K562 (cell line): ENCODE data around the gene PIP5KL1. TPM values are rescaled to one million over a fixed set of nuclear protein-coding genes. Genes with fewer than 3 reads are reported as not detected.

Source experiments
- ATAC-seq: fragments of 200-7000 bp; cut with Tn5 transposase; 3 replicates; pipeline ENCODE4 v1.9.1; 2020; ENCODE audit warnings: moderate library complexity
- BruUV-seq: library from RNA; stranded (reverse); fragments of 400-500 nt; replicated peaks from 2 replicates; lab custom pipeline; 2021; lab: Mats Ljungman, UMichigan
- CTCF ChIA-PET: fragments of 300-600 bp; formaldehyde crosslinking; extraction: SDS; loops from one replicate; lab custom pipeline; 2021; ENCODE audit warnings: low intra/inter-chr PET ratio; lab: Yijun Ruan, JAX
- POLR2A ChIA-PET: fragments of 300-600, 350-650 bp; sonication (Branson Sonifier 250); formaldehyde crosslinking; extraction: SDS; loops from one replicate; lab custom pipeline; 2021; ENCODE audit warnings: antibody characterized with exemption, inconsistent platforms; lab: Yijun Ruan, JAX
- DNase-seq, 4 experiments: peaks; one replicate each; pipeline versions ENCODE4 v3.0.0 to v3.0.0-alpha.2; 2011 to 2018; ENCODE audit warnings: low spot score in 3 of 4, mixed read lengths in 3 of 4; ENCODE audit errors: extremely low read depth in 1 of 4
- FAIRE-seq: peaks from 2 replicates; lab custom pipeline; 2011; peaks lifted over from hg19 to GRCh38; lab: Jason Lieb, UNC
- H2AFZ ChIP-seq: 2 replicates; pipeline ENCODE4 v1.6.0; 2011; ENCODE audit warnings: low read depth, low read length, control low read depth, inconsistent platforms
- H3K27ac ChIP-seq: fragments of 200-600 bp; 3 replicates; pipeline ENCODE4 v1.8.0; 2011; ENCODE audit warnings: low read depth, mild to moderate bottlenecking, control low read depth, inconsistent platforms, low read length, moderate library complexity, mixed read lengths; ENCODE audit errors: extremely low read depth
- H3K27me3 ChIP-seq, 2 experiments: fragments of 300-600 bp in 1 of 2; 2 replicates in 1 of 2; 3 replicates in 1 of 2; pipeline versions ENCODE4 v1.6.0 to v1.8.0; 2011; ENCODE audit warnings: inconsistent platforms in 2 of 2, low read length in 2 of 2, mild to moderate bottlenecking in 1 of 2, mixed read lengths in 1 of 2, moderate library complexity in 1 of 2; ENCODE audit not compliant: control insufficient read depth in 2 of 2, insufficient read depth in 2 of 2
- H3K36me3 ChIP-seq: fragments of 300-600 bp; 3 replicates; pipeline ENCODE4 v1.8.0; 2011; ENCODE audit warnings: mild to moderate bottlenecking, low read length, inconsistent platforms; ENCODE audit not compliant: control insufficient read depth, insufficient read depth
- H3K4me1 ChIP-seq, 2 experiments: fragments of 200-600 bp in 1 of 2; replicated peaks in 1 of 2; 2 replicates in 1 of 2; 3 replicates in 1 of 2; pipeline versions ENCODE4 v1.5.1 to v1.8.0; 2011; ENCODE audit warnings: inconsistent platforms in 2 of 2, low read length in 2 of 2, mild to moderate bottlenecking in 1 of 2, mixed read lengths in 1 of 2, moderate library complexity in 1 of 2; ENCODE audit not compliant: control insufficient read depth in 2 of 2, insufficient read depth in 2 of 2
- H3K4me2 ChIP-seq: 2 replicates; pipeline ENCODE4 v1.6.1; 2011; ENCODE audit warnings: low read length, control low read depth, inconsistent platforms, mixed read lengths; ENCODE audit not compliant: insufficient read depth
- H3K4me3 ChIP-seq: fragments of 200-600 bp; sonication (generic), shearing (Covaris generic); 2 replicates; pipeline ENCODE4 v1.5.1; 2016; ENCODE audit warnings: control low read depth, inconsistent platforms
- H3K79me2 ChIP-seq: fragments of 200-600 bp; 3 replicates; pipeline ENCODE4 v1.8.0; 2011; ENCODE audit warnings: low read length, inconsistent platforms; ENCODE audit not compliant: control insufficient read depth, insufficient read depth
- H3K9ac ChIP-seq, 2 experiments: 2 replicates each; pipeline versions ENCODE4 v1.6.0 to v1.6.1; 2011; ENCODE audit warnings: low read depth in 2 of 2, low read length in 2 of 2, control low read depth in 1 of 2, inconsistent platforms in 1 of 2, mild to moderate bottlenecking in 1 of 2, mixed read lengths in 1 of 2; ENCODE audit not compliant: insufficient read depth in 1 of 2
- H3K9me1 ChIP-seq: one replicate; pipeline ENCODE4 v1.6.0; 2011; ENCODE audit warnings: inconsistent platforms, mild to moderate bottlenecking, low read length, moderate library complexity; ENCODE audit not compliant: control insufficient read depth, insufficient read depth
- H3K9me3 ChIP-seq: replicated peaks from 2 replicates; pipeline ENCODE4 v1.5.1; 2011; ENCODE audit warnings: low read depth, low read length, inconsistent platforms; ENCODE audit not compliant: control insufficient read depth, insufficient read depth
- H4K20me1 ChIP-seq: replicated peaks from 2 replicates; pipeline ENCODE4 v1.6.1; 2011; ENCODE audit warnings: low read length, inconsistent platforms, mixed read lengths; ENCODE audit not compliant: control insufficient read depth, insufficient read depth
- BRCA1 ChIP-seq, 2 experiments: fragments of 450-650 bp in 1 of 2; sonication (generic) in 1 of 2; formaldehyde crosslinking in 1 of 2; IDR thresholded peaks; 2 replicates each; pipeline versions ENCODE4 v1.5.0 to v1.6.1; 2017 to 2020; ENCODE audit warnings: mild to moderate bottlenecking in 1 of 2, missing genetic modification reagents in 1 of 2
- CHD1 ChIP-seq: fragments of 200-600 bp; sonication (generic); IDR thresholded peaks from one replicate; pipeline ENCODE4 v1.6.1; 2012; ENCODE audit warnings: mild to moderate bottlenecking, moderate library complexity, low read length, inconsistent platforms
- JUN ChIP-seq, 2 experiments: sonication (generic) in 1 of 2; formaldehyde crosslinking in 1 of 2; IDR thresholded peaks; 2 replicates each; pipeline versions ENCODE4 v1.6.1 to v1.8.0; 2012 to 2022; ENCODE audit warnings: borderline replicate concordance in 2 of 2, mild to moderate bottlenecking in 2 of 2, improper control_type of control experiment in 1 of 2, low read depth in 1 of 2, low read length in 1 of 2, missing genetic modification reagents in 1 of 2
- MAFG ChIP-seq: fragments of 450-650 bp; conservative IDR thresholded peaks from 2 replicates; pipeline ENCODE4 v1.6.1; 2016; ENCODE audit warnings: missing genetic modification characterization, missing compliant biosample characterization
- RUNX1 ChIP-seq: sonication (generic); IDR thresholded peaks from 2 replicates; pipeline ENCODE4 v1.6.1; 2016; ENCODE audit warnings: antibody characterized with exemption, low read depth
- SUPT5H ChIP-seq: fragments of 450-650 bp; IDR thresholded peaks from 2 replicates; pipeline ENCODE4 v1.6.1; 2016
- ZNF408 ChIP-seq: fragments of 250-450 bp; sonication (Bioruptor Pico); IDR thresholded peaks from 2 replicates; pipeline ENCODE4 v1.4.0; 2020; ENCODE audit warnings: low read depth, mild to moderate bottlenecking, moderate library complexity
- ZNF76 ChIP-seq: fragments of 250-450 bp; sonication (Bioruptor Pico); IDR thresholded peaks from 2 replicates; pipeline ENCODE4 v1.4.0; 2020; ENCODE audit warnings: mild to moderate bottlenecking, moderate library complexity, borderline replicate concordance
- WGBS: fragments of 100-300 bp; shearing (Covaris generic); methylation state at CpG from one replicate; pipeline ENCODE4 v1.1.6; 2016; ENCODE audit warnings: low coverage, mixed read lengths; ENCODE audit not compliant: insufficient coverage; ENCODE audit errors: missing lambda C conversion rate; 5-methylcytosine and 5-hydroxymethylcytosine counted together
- in situ Hi-C: fragments of 300-500 bp; cut with MboI; formaldehyde crosslinking; loops from 4 replicates; pipeline ENCODE4 v1.15.0; 2018; ENCODE audit warnings: inconsistent platforms, mixed read lengths
- intact Hi-C: fragments of 100-400 bp; cut with micrococcal nuclease; formaldehyde crosslinking; loops from 2 replicates; pipeline ENCODE4 v1.14.2; 2022
- polyA plus RNA-seq, 8 experiments: library from polyadenylated mRNA; depleted of rRNA in 4 of 8; stranded (reverse) in 5 of 8; unstranded in 3 of 8; fragments of >200 nt; fragmentation: Nextera tagmentation in 2 of 8; fragmentation: Illumina TruSeq in 1 of 8; extraction: Ambion mirVana in 2 of 8; extraction: Trizol in 1 of 8; gene quantifications; 2 replicates each; pipeline versions ENCODE4 v1.2.1 to v1.2.3, GENCODE V29; 2011 to 2014; ENCODE audit warnings: inconsistent platforms in 1 of 8, missing spikeins in 1 of 8
- total RNA-seq, 7 experiments: library from RNA; depleted of rRNA in 6 of 7; stranded (reverse); fragments of >200 nt in 6 of 7; fragmentation: Illumina TruSeq in 2 of 7; extraction: Trizol in 2 of 7; gene quantifications; 2 replicates each; pipeline versions ENCODE4 v1.2.1 to v1.2.3, GENCODE V29; 2011 to 2021; ENCODE audit warnings: low replicate concordance in 1 of 7
- TF ChIP-seq, protein P1 (sequence below): fragments of 250-450 bp; sonication (Bioruptor Pico); IDR thresholded peaks from 2 replicates; pipeline ENCODE4 v1.4.0; 2020
- TF ChIP-seq, protein P2 (sequence below): fragments of 450-650 bp; IDR thresholded peaks from 2 replicates; pipeline ENCODE4 v1.6.1; 2016; ENCODE audit warnings: mild to moderate bottlenecking
- TF ChIP-seq, protein P3 (sequence below): fragments of 250-450 bp; sonication (Bioruptor Pico); IDR thresholded peaks from 2 replicates; pipeline ENCODE4 v1.5.0; 2021; ENCODE audit warnings: mild to moderate bottlenecking, borderline replicate concordance

Gene PIP5KL1
- total and polyA plus RNA-seq, 9 of the 15 experiments (the other 6 are each of a cell fraction or from before 2014, with no cell fraction given): 0.18 to 4.8 (median 1.2) TPM

DNA sequence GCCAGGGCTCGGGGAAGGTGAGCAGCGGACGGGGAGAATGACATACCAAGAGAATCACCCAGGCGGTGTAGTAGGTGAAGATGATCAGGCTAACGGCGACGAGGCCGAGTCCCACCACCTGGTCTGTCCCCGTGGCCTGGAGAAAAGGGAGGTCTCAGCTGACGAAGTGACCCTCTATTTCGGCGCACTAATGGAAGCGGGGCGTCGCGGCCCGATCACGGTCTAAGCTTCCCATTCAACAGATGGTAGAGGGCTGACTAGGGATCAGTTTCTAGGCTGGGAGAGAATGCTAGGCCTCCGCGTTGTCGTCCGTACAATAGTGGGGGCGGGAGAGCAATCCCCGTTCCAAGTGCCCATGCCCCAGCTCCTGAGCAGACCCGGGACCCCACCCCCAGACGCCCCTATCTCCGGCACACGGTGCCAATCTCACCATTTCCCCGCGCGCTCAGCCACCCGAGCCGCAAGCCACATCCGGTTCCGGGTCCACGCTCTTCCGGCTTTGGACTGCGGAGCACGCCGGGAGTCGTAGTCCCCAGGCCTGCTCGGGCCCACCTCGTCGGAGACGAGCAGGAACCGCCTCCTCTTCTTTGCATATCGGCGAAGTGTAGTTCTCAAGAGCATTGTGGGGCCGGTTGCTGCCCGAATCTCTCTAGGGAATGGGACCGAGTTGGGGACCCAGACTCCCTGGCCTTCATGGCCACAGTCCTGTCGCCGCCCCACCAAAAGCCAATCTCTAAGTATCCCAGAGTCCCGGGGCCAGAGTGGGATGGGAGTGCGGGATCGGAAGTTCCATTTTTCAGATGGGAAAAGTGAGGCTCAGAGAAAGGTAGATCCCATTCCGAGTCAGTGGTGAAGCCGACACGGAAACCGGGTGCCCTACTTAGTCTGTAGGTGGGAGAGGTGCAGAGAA lies 7.1 kb upstream of the PIP5KL1 start, which contains the start of gene DPM2:
Gene DPM2 (minus strand): TSS at position 467 of the 910 bp plus-strand sequence. CDS start 34 bp downstream, at position 433.
- DNase-seq: peak; percentile 90 to 96 (median 90)
- H3K36me3 ChIP-seq: peaks cover 33% of the 10 kb centered on the region; the same call in 2 of the 3 replicates
- peak within 1 kb of the TSS; percentile 88 for H3K27ac ChIP-seq
- H2AFZ ChIP-seq: peak within 1 kb of the TSS; percentile 93
- BruUV-seq: TSS peak; percentile 83
- H3K4me3 ChIP-seq: peak within 1 kb of the TSS; percentile 70
- in situ Hi-C loops: loop anchor here (5.0 kb wide), 2 partner anchors 95 to 180 kb away; no protein-coding TSS in a partner anchor
- H3K79me2 ChIP-seq: peaks cover 45% of the 10 kb centered on the region
- peaks cover 3% of the 10 kb centered on the region for H3K9me1 ChIP-seq
- ATAC-seq: peak; percentile 88
- H3K9ac ChIP-seq: peak within 1 kb of the TSS; percentile 89 to 96
- H4K20me1 ChIP-seq: peaks cover 18% of the 10 kb centered on the region; the same call in 1 of the 2 replicates
- FAIRE-seq: peak; percentile 93
- no peaks in the 10 kb centered on the region for H3K27me3 ChIP-seq
- 2% methylated on average over 58 of the region's 60 CpGs for WGBS
- H3K9me3 ChIP-seq: no peaks in the 10 kb centered on the region
- CTCF ChIA-PET: interaction anchor here (0.6 kb wide), 2 partner anchors 102 to 181 kb away, joined by 3 to 4 read pairs; no protein-coding TSS in a partner anchor
- H3K4me2 ChIP-seq: peak within 1 kb of the TSS; percentile 97
- H3K4me1 ChIP-seq: peaks cover 68 to 87% of the 10 kb centered on the region in 2 experiments
- intact Hi-C loops: no loop called here
- POLR2A ChIA-PET: interaction anchor here (0.6 to 1.0 kb wide), 3 partner anchors 43 to 157 kb away, joined by 3 to 6 read pairs (median 3); no protein-coding TSS in a partner anchor
- TF ChIP-seq SUPT5H (peak; percentile 80), ZNF76 (no peak), ZNF408 (no peak), MAFG (no peak), CHD1 (no peak), BRCA1 (IDR thresholded peaks at IDR 0.05) (no peak), BRCA1 (CRISPR knock-in tag; IDR thresholded peaks at IDR 0.05) (peak; percentile 69; the same call in 1 of the 2 replicates), RUNX1 (peak; percentile 35; the same call in 1 of the 2 replicates), JUN (IDR thresholded peaks at IDR 0.05; ENCODE audit: borderline replicate concordance, low read depth, low read length) (no peak), JUN (CRISPR knock-in tag; IDR thresholded peaks at IDR 0.05; ENCODE audit: borderline replicate concordance) (0 out of 2 replicates have a peak, but pooled peaks have one; percentile 27)
- TF ChIP-seq, protein P1, sequence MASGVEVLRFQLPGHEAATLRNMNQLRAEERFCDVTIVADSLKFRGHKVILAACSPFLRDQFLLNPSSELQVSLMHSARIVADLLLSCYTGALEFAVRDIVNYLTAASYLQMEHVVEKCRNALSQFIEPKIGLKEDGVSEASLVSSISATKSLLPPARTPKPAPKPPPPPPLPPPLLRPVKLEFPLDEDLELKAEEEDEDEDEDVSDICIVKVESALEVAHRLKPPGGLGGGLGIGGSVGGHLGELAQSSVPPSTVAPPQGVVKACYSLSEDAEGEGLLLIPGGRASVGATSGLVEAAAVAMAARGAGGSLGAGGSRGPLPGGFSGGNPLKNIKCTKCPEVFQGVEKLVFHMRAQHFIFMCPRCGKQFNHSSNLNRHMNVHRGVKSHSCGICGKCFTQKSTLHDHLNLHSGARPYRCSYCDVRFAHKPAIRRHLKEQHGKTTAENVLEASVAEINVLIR: peak; percentile 41; the same call in 1 of the 2 replicates
- TF ChIP-seq, protein P2, sequence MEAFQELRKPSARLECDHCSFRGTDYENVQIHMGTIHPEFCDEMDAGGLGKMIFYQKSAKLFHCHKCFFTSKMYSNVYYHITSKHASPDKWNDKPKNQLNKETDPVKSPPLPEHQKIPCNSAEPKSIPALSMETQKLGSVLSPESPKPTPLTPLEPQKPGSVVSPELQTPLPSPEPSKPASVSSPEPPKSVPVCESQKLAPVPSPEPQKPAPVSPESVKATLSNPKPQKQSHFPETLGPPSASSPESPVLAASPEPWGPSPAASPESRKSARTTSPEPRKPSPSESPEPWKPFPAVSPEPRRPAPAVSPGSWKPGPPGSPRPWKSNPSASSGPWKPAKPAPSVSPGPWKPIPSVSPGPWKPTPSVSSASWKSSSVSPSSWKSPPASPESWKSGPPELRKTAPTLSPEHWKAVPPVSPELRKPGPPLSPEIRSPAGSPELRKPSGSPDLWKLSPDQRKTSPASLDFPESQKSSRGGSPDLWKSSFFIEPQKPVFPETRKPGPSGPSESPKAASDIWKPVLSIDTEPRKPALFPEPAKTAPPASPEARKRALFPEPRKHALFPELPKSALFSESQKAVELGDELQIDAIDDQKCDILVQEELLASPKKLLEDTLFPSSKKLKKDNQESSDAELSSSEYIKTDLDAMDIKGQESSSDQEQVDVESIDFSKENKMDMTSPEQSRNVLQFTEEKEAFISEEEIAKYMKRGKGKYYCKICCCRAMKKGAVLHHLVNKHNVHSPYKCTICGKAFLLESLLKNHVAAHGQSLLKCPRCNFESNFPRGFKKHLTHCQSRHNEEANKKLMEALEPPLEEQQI: no peak
- TF ChIP-seq, protein P3, sequence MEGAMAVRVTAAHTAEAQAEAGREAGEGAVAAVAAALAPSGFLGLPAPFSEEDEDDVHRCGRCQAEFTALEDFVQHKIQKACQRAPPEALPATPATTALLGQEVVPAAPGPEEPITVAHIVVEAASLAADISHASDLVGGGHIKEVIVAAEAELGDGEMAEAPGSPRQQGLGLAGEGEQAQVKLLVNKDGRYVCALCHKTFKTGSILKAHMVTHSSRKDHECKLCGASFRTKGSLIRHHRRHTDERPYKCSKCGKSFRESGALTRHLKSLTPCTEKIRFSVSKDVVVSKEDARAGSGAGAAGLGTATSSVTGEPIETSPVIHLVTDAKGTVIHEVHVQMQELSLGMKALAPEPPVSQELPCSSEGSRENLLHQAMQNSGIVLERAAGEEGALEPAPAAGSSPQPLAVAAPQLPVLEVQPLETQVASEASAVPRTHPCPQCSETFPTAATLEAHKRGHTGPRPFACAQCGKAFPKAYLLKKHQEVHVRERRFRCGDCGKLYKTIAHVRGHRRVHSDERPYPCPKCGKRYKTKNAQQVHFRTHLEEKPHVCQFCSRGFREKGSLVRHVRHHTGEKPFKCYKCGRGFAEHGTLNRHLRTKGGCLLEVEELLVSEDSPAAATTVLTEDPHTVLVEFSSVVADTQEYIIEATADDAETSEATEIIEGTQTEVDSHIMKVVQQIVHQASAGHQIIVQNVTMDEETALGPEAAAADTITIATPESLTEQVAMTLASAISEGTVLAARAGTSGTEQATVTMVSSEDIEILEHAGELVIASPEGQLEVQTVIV (CRISPR knock-in tag): no peak
